ENCODE data around the gene ALOX5. TPM values are rescaled to one million over a fixed set of nuclear protein-coding genes. Genes with fewer than 3 reads are reported as not detected.

ALOX5 gene
- total and polyA plus RNA-seq, 2 experiments from 2014 or later, result 3.7 to 5.4 TPM

- ATAC-seq, result no peak
- H3K27me3 Mint-ChIP-seq (ENCODE audit: insufficient read depth, low read depth, poor library complexity), result peaks cover 4% of the 10 kb centered on the region
Observed at GRCh38 chr10:45457487-45457886, 83.5 kb downstream of the ALOX5 start.

More at GRCh38 chr10:45457487-45457886, 83.5 kb downstream of the ALOX5 start:
- Mint-ChIP-seq H3K4me1 (no peaks in the 10 kb centered on the region), H3K9me3 (no peaks in the 10 kb centered on the region), H3K36me3 (ENCODE audit: low read depth) (peaks cover 5% of the 10 kb centered on the region; the same call in 1 of the 3 replicates), H3K4me3 (no peak overlapping the region), H3K27ac (no peak overlapping the region)
- Histone ChIP-seq H3K4me1 (ENCODE audit: insufficient read depth) (no peaks in the 10 kb centered on the region), H3K79me2 (replicated peaks; ENCODE audit: insufficient read depth) (no peaks in the 10 kb centered on the region), H3F3A (replicated peaks; ENCODE audit: low read depth) (no peaks in the 10 kb centered on the region), H4K20me1 (replicated peaks; ENCODE audit: insufficient read depth) (0 out of 2 replicates have a peak, but pooled peaks cover 4% of the 10 kb centered on the region), H3K9me2 (ENCODE audit: insufficient read depth) (no peaks in the 10 kb centered on the region), H3K4me2 (no peak overlapping the region), H3K4me3 (no peak overlapping the region), H3K27me3 (ENCODE audit: insufficient read depth) (no peaks in the 10 kb centered on the region), H3K27ac (ENCODE audit: low read depth) (no peak overlapping the region), H2AFZ (no peak overlapping the region), H3K36me3 (ENCODE audit: insufficient read depth) (no peaks in the 10 kb centered on the region)
- no peak for TF ChIP-seq JUNB (IDR thresholded peaks at IDR 0.05; ENCODE audit: unreplicated experiment)
- TF ChIP-seq REST (IDR thresholded peaks at IDR 0.05; ENCODE audit: unreplicated experiment), result no peak
- no peak for TF ChIP-seq ZNF331 (CRISPR knock-in tag; IDR thresholded peaks at IDR 0.05; ENCODE audit: low read depth)
- TF ChIP-seq, protein P1, sequence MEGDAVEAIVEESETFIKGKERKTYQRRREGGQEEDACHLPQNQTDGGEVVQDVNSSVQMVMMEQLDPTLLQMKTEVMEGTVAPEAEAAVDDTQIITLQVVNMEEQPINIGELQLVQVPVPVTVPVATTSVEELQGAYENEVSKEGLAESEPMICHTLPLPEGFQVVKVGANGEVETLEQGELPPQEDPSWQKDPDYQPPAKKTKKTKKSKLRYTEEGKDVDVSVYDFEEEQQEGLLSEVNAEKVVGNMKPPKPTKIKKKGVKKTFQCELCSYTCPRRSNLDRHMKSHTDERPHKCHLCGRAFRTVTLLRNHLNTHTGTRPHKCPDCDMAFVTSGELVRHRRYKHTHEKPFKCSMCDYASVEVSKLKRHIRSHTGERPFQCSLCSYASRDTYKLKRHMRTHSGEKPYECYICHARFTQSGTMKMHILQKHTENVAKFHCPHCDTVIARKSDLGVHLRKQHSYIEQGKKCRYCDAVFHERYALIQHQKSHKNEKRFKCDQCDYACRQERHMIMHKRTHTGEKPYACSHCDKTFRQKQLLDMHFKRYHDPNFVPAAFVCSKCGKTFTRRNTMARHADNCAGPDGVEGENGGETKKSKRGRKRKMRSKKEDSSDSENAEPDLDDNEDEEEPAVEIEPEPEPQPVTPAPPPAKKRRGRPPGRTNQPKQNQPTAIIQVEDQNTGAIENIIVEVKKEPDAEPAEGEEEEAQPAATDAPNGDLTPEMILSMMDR (conservative IDR thresholded peaks at IDR 0.05; ENCODE audit: low read depth in 2 of 2), result no peak
- no peak for TF ChIP-seq EZH2phosphoT487 (IDR thresholded peaks at IDR 0.05; ENCODE audit: unreplicated experiment)
- no peak for TF ChIP-seq STAT1 (IDR thresholded peaks at IDR 0.05; ENCODE audit: unreplicated experiment)
- TF ChIP-seq, protein P2, sequence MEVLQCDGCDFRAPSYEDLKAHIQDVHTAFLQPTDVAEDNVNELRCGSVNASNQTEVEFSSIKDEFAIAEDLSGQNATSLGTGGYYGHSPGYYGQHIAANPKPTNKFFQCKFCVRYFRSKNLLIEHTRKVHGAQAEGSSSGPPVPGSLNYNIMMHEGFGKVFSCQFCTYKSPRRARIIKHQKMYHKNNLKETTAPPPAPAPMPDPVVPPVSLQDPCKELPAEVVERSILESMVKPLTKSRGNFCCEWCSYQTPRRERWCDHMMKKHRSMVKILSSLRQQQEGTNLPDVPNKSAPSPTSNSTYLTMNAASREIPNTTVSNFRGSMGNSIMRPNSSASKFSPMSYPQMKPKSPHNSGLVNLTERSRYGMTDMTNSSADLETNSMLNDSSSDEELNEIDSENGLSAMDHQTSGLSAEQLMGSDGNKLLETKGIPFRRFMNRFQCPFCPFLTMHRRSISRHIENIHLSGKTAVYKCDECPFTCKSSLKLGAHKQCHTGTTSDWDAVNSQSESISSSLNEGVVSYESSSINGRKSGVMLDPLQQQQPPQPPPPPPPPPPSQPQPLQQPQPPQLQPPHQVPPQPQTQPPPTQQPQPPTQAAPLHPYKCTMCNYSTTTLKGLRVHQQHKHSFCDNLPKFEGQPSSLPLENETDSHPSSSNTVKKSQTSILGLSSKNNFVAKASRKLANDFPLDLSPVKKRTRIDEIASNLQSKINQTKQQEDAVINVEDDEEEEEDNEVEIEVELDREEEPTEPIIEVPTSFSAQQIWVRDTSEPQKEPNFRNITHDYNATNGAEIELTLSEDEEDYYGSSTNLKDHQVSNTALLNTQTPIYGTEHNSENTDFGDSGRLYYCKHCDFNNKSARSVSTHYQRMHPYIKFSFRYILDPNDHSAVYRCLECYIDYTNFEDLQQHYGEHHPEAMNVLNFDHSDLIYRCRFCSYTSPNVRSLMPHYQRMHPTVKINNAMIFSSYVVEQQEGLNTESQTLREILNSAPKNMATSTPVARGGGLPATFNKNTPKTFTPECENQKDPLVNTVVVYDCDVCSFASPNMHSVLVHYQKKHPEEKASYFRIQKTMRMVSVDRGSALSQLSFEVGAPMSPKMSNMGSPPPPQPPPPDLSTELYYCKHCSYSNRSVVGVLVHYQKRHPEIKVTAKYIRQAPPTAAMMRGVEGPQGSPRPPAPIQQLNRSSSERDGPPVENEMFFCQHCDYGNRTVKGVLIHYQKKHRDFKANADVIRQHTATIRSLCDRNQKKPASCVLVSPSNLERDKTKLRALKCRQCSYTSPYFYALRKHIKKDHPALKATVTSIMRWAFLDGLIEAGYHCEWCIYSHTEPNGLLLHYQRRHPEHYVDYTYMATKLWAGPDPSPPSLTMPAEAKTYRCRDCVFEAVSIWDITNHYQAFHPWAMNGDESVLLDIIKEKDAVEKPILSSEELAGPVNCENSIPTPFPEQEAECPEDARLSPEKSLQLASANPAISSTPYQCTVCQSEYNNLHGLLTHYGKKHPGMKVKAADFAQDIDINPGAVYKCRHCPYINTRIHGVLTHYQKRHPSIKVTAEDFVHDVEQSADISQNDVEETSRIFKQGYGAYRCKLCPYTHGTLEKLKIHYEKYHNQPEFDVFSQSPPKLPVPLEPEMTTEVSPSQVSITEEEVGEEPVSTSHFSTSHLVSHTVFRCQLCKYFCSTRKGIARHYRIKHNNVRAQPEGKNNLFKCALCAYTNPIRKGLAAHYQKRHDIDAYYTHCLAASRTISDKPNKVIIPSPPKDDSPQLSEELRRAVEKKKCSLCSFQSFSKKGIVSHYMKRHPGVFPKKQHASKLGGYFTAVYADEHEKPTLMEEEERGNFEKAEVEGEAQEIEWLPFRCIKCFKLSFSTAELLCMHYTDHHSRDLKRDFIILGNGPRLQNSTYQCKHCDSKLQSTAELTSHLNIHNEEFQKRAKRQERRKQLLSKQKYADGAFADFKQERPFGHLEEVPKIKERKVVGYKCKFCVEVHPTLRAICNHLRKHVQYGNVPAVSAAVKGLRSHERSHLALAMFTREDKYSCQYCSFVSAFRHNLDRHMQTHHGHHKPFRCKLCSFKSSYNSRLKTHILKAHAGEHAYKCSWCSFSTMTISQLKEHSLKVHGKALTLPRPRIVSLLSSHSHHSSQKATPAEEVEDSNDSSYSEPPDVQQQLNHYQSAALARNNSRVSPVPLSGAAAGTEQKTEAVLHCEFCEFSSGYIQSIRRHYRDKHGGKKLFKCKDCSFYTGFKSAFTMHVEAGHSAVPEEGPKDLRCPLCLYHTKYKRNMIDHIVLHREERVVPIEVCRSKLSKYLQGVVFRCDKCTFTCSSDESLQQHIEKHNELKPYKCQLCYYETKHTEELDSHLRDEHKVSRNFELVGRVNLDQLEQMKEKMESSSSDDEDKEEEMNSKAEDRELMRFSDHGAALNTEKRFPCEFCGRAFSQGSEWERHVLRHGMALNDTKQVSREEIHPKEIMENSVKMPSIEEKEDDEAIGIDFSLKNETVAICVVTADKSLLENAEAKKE (CRISPR knock-in tag; IDR thresholded peaks at IDR 0.05), result no peak
- TF ChIP-seq NANOG (IDR thresholded peaks at IDR 0.05; ENCODE audit: borderline replicate concordance), result no peak
- TF ChIP-seq EZH2 (IDR thresholded peaks at IDR 0.05; ENCODE audit: low read depth, unreplicated experiment), result no peak
- TF ChIP-seq POLR2AphosphoS5 (IDR thresholded peaks at IDR 0.05; ENCODE audit: low read depth), result no peak
- no peak for TF ChIP-seq ZNF114 (CRISPR knock-in tag; IDR thresholded peaks at IDR 0.05)
- TF ChIP-seq CREB1 (CRISPR knock-in tag; IDR thresholded peaks at IDR 0.05; ENCODE audit: low read depth), result no peak
- TF ChIP-seq, protein P3, sequence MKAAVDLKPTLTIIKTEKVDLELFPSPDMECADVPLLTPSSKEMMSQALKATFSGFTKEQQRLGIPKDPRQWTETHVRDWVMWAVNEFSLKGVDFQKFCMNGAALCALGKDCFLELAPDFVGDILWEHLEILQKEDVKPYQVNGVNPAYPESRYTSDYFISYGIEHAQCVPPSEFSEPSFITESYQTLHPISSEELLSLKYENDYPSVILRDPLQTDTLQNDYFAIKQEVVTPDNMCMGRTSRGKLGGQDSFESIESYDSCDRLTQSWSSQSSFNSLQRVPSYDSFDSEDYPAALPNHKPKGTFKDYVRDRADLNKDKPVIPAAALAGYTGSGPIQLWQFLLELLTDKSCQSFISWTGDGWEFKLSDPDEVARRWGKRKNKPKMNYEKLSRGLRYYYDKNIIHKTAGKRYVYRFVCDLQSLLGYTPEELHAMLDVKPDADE (IDR thresholded peaks at IDR 0.05), result no peak
- no peak for DNase-seq (ENCODE audit: low spot score)

Data from GM23338 (cell line).